Measurements from ENCODE around the gene PRKCZ. TPM values are rescaled to one million over a fixed set of nuclear protein-coding genes. Genes with fewer than 3 reads are reported as not detected.

PRKCZ gene
- total and polyA plus RNA-seq, 4 donors = 4.8 to 9.9 (median 8.4) TPM

DNA sequence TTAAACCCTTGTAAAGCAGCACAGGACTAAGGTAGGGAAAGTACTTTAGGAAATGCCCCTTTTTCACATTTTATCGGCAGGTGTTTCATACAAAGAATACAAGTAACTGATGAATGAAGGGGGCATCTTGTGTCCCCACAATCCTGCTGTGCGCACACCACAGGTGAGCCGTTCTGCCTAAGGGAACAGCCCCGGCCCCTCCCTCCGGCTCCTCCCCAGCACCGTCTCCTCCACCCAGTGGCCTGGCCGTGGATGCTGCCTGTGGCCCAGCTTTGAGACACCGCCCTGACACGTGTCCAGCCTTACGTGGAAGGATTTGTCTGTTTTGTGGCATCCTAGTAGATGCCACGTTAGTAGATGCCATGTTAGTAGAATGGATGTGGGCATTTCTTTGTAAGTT, 131.5 kb downstream of the PRKCZ start:
- no peak for DNase-seq (ENCODE audit: low spot score)
- TF ChIP-seq RXRA (IDR thresholded peaks at IDR 0.05) (no peak), GABPA (IDR thresholded peaks at IDR 0.05 in 1 of 2, conservative IDR thresholded peaks at IDR 0.05 in 1 of 2) (no peak), FOXA1 (IDR thresholded peaks at IDR 0.05) (no peak), SP1 (IDR thresholded peaks at IDR 0.05) (no peak), JUND (IDR thresholded peaks at IDR 0.05) (no peak), HNF4G (IDR thresholded peaks at IDR 0.05) (no peak), TAF1 (conservative IDR thresholded peaks at IDR 0.05) (no peak), YY1 (IDR thresholded peaks at IDR 0.05) (no peak), FOXA2 (IDR thresholded peaks at IDR 0.05) (no peak), EGR1 (IDR thresholded peaks at IDR 0.05; ENCODE audit: low read depth in 2 of 2) (no peak), RAD21 (IDR thresholded peaks at IDR 0.05) (no peak), NR2F2 (IDR thresholded peaks at IDR 0.05) (no peak), HNF4A (conservative IDR thresholded peaks at IDR 0.05) (no peak)
- TF ChIP-seq, protein P1, sequence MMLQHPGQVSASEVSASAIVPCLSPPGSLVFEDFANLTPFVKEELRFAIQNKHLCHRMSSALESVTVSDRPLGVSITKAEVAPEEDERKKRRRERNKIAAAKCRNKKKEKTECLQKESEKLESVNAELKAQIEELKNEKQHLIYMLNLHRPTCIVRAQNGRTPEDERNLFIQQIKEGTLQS (IDR thresholded peaks at IDR 0.05) = no peak
- TF ChIP-seq, protein P2, sequence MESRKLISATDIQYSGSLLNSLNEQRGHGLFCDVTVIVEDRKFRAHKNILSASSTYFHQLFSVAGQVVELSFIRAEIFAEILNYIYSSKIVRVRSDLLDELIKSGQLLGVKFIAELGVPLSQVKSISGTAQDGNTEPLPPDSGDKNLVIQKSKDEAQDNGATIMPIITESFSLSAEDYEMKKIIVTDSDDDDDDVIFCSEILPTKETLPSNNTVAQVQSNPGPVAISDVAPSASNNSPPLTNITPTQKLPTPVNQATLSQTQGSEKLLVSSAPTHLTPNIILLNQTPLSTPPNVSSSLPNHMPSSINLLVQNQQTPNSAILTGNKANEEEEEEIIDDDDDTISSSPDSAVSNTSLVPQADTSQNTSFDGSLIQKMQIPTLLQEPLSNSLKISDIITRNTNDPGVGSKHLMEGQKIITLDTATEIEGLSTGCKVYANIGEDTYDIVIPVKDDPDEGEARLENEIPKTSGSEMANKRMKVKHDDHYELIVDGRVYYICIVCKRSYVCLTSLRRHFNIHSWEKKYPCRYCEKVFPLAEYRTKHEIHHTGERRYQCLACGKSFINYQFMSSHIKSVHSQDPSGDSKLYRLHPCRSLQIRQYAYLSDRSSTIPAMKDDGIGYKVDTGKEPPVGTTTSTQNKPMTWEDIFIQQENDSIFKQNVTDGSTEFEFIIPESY (IDR thresholded peaks at IDR 0.05) = no peak
- TF ChIP-seq, protein P3, sequence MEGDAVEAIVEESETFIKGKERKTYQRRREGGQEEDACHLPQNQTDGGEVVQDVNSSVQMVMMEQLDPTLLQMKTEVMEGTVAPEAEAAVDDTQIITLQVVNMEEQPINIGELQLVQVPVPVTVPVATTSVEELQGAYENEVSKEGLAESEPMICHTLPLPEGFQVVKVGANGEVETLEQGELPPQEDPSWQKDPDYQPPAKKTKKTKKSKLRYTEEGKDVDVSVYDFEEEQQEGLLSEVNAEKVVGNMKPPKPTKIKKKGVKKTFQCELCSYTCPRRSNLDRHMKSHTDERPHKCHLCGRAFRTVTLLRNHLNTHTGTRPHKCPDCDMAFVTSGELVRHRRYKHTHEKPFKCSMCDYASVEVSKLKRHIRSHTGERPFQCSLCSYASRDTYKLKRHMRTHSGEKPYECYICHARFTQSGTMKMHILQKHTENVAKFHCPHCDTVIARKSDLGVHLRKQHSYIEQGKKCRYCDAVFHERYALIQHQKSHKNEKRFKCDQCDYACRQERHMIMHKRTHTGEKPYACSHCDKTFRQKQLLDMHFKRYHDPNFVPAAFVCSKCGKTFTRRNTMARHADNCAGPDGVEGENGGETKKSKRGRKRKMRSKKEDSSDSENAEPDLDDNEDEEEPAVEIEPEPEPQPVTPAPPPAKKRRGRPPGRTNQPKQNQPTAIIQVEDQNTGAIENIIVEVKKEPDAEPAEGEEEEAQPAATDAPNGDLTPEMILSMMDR (IDR thresholded peaks at IDR 0.05; ENCODE audit: low read depth, low read length, missing input control) = no peak
- TF ChIP-seq, protein P4, sequence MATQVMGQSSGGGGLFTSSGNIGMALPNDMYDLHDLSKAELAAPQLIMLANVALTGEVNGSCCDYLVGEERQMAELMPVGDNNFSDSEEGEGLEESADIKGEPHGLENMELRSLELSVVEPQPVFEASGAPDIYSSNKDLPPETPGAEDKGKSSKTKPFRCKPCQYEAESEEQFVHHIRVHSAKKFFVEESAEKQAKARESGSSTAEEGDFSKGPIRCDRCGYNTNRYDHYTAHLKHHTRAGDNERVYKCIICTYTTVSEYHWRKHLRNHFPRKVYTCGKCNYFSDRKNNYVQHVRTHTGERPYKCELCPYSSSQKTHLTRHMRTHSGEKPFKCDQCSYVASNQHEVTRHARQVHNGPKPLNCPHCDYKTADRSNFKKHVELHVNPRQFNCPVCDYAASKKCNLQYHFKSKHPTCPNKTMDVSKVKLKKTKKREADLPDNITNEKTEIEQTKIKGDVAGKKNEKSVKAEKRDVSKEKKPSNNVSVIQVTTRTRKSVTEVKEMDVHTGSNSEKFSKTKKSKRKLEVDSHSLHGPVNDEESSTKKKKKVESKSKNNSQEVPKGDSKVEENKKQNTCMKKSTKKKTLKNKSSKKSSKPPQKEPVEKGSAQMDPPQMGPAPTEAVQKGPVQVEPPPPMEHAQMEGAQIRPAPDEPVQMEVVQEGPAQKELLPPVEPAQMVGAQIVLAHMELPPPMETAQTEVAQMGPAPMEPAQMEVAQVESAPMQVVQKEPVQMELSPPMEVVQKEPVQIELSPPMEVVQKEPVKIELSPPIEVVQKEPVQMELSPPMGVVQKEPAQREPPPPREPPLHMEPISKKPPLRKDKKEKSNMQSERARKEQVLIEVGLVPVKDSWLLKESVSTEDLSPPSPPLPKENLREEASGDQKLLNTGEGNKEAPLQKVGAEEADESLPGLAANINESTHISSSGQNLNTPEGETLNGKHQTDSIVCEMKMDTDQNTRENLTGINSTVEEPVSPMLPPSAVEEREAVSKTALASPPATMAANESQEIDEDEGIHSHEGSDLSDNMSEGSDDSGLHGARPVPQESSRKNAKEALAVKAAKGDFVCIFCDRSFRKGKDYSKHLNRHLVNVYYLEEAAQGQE (IDR thresholded peaks at IDR 0.05) = no peak
- TF ChIP-seq, protein P5, sequence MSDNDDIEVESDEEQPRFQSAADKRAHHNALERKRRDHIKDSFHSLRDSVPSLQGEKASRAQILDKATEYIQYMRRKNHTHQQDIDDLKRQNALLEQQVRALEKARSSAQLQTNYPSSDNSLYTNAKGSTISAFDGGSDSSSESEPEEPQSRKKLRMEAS (IDR thresholded peaks at IDR 0.05) = no peak
- Histone ChIP-seq H3K27ac (ENCODE audit: low read depth in 1 of 2, low read length in 2 of 2) (no peak overlapping the region), H3K9me3 (ENCODE audit: control insufficient read depth in 4 of 4, low read length in 3 of 4) (no peaks in the 10 kb centered on the region), H3K27me3 (ENCODE audit: control insufficient read depth in 4 of 4, insufficient read depth in 4 of 4, low read length in 3 of 4) (no peaks in the 10 kb centered on the region), H3K4me1 (ENCODE audit: control insufficient read depth in 4 of 4, insufficient read depth in 4 of 4, low read length in 3 of 4) (no peaks in the 10 kb centered on the region), H3K4me3 (ENCODE audit: low read depth in 1 of 3, low read length in 3 of 3) (no peak overlapping the region), H3K9ac (ENCODE audit: low read depth in 1 of 2, low read length in 2 of 2) (no peak overlapping the region), H3K36me3 (ENCODE audit: control insufficient read depth in 4 of 4, insufficient read depth in 3 of 4, low read depth in 1 of 4, low read length in 3 of 4) (peaks cover 0 to 20% (median 6%) of the 10 kb centered on the region in 4 donors)
- WGBS = 90% methylated on average over 11 of the region's 11 CpGs
